ENCODE data around the gene TAF1A. TPM values are rescaled to one million over a fixed set of nuclear protein-coding genes. Genes with fewer than 3 reads are reported as not detected.

TAF1A gene
- total RNA-seq, 1 experiment from 2014 or later, result 12.9 TPM

DNA sequence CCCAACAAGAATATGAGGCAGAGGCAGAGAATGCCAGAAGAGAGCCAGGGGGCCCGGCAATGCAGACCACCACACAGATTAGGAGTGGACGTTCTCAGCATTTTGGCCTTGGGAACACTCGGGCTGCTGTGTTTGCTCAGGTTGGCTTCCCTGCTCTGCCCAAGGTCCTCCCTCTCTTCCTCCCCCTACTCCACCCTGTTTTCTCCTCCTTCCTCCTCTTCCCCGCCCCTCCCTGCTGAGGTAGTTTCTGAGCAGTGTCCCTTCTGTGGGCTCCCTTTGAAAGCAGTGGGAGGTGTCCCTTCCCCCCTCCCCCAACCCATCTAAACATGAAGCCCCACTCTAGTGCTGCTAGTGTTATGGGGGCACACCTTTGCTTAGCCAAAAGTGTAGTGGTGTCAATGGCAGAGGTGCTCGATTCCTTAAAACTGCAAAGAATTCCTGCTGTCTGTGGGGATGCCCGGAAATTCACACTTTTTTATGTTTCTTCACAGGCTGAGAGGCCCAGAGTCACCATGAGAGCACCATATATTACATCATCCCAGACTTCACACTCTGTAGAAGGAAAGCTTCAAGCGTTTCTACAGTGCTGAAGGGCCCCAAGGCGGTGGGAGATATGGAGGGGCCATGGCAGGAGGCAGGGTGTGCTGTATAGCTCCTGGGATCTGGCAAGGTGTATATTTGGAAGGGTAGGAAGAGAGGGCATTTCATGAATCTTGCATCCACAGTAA lies 41.6 kb downstream of the TAF1A start, which contains the start of gene HHIPL2:
TSS of gene HHIPL2 (minus strand) at position 161 of the 728 bp plus-strand sequence. CDS start at position 101, 60 bp downstream.
- H3K4me3 Mint-ChIP-seq, result no peak within 1 kb of the TSS
- 0 out of 2 replicates have a peak, but pooled peaks have one; percentile 35 for TF ChIP-seq ZNF263 (CRISPR knock-in tag; IDR thresholded peaks at IDR 0.05; ENCODE audit: low read depth)
- TF ChIP-seq GABPB1 (CRISPR knock-in tag; IDR thresholded peaks at IDR 0.05), result peak; percentile 59; the same call in 1 of the 2 replicates
- TF ChIP-seq, protein P1, sequence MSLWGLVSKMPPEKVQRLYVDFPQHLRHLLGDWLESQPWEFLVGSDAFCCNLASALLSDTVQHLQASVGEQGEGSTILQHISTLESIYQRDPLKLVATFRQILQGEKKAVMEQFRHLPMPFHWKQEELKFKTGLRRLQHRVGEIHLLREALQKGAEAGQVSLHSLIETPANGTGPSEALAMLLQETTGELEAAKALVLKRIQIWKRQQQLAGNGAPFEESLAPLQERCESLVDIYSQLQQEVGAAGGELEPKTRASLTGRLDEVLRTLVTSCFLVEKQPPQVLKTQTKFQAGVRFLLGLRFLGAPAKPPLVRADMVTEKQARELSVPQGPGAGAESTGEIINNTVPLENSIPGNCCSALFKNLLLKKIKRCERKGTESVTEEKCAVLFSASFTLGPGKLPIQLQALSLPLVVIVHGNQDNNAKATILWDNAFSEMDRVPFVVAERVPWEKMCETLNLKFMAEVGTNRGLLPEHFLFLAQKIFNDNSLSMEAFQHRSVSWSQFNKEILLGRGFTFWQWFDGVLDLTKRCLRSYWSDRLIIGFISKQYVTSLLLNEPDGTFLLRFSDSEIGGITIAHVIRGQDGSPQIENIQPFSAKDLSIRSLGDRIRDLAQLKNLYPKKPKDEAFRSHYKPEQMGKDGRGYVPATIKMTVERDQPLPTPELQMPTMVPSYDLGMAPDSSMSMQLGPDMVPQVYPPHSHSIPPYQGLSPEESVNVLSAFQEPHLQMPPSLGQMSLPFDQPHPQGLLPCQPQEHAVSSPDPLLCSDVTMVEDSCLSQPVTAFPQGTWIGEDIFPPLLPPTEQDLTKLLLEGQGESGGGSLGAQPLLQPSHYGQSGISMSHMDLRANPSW (CRISPR knock-in tag; conservative IDR thresholded peaks at IDR 0.05; ENCODE audit: low read depth), result no peak
- no peak for TF ChIP-seq NFE2L1 (CRISPR knock-in tag; IDR thresholded peaks at IDR 0.05)
- TF ChIP-seq HMGXB4 (CRISPR knock-in tag; IDR thresholded peaks at IDR 0.05), result no peak
- TF ChIP-seq OVOL2 (CRISPR knock-in tag; IDR thresholded peaks at IDR 0.05; ENCODE audit: borderline replicate concordance), result no peak
- no peak for TF ChIP-seq MYBL2 (CRISPR knock-in tag; IDR thresholded peaks at IDR 0.05)
- 0 out of 2 replicates have a peak, but pooled peaks cover 6% of the 10 kb centered on the region for H3K4me1 Mint-ChIP-seq
- H3K27ac Mint-ChIP-seq, result no peak within 1 kb of the TSS
- peak; percentile 42 for ATAC-seq
- H3K9me3 Mint-ChIP-seq, result no peaks in the 10 kb centered on the region
- no peaks in the 10 kb centered on the region for H3K36me3 Mint-ChIP-seq
- POLR2A ChIA-PET, result no interaction called here
- no peak for DNase-seq (ENCODE audit: low spot score)
- CTCF ChIA-PET, result interaction anchor here (2.7 kb wide), 1 partner anchor 83 kb away, joined by 12 read pairs; no protein-coding TSS in a partner anchor
- no peaks in the 10 kb centered on the region for H3K27me3 Mint-ChIP-seq (ENCODE audit: low read depth)

DNA sequence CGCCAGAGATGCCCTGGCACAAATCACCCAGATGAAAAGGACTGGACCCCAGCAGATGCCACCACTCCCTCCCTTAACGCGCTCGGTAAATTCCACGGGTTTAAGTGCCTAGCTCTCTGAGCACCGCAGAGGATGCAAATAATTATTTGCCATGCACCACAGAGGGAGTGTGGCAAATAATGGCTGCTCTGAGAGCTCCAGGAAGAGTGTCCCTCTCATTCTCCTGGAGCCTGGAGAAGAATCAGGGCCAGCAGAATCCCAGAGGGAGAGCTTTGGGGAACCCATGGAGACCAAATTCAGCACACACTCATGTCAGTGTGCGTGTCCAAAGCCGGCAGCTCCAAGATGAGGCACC lies 42.5 kb downstream of the TAF1A start:
- Mint-ChIP-seq H3K27me3 (ENCODE audit: low read depth) (no peaks in the 10 kb centered on the region), H3K36me3 (no peaks in the 10 kb centered on the region), H3K4me3 (no peak overlapping the region), H3K9me3 (no peaks in the 10 kb centered on the region), H3K27ac (no peak overlapping the region), H3K4me1 (0 out of 2 replicates have a peak, but pooled peaks cover 6% of the 10 kb centered on the region)
- ATAC-seq (no peak), DNase-seq (ENCODE audit: low spot score) (no peak)
- POLR2A ChIA-PET, result no interaction called here
- CTCF ChIA-PET, result interaction anchor here (2.7 kb wide), 1 partner anchor 82 kb away, joined by 12 read pairs; no protein-coding TSS in a partner anchor
- TF ChIP-seq, protein P2, sequence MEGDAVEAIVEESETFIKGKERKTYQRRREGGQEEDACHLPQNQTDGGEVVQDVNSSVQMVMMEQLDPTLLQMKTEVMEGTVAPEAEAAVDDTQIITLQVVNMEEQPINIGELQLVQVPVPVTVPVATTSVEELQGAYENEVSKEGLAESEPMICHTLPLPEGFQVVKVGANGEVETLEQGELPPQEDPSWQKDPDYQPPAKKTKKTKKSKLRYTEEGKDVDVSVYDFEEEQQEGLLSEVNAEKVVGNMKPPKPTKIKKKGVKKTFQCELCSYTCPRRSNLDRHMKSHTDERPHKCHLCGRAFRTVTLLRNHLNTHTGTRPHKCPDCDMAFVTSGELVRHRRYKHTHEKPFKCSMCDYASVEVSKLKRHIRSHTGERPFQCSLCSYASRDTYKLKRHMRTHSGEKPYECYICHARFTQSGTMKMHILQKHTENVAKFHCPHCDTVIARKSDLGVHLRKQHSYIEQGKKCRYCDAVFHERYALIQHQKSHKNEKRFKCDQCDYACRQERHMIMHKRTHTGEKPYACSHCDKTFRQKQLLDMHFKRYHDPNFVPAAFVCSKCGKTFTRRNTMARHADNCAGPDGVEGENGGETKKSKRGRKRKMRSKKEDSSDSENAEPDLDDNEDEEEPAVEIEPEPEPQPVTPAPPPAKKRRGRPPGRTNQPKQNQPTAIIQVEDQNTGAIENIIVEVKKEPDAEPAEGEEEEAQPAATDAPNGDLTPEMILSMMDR (IDR thresholded peaks at IDR 0.05), result no peak
- no peak for TF ChIP-seq ATF6 (CRISPR knock-in tag; IDR thresholded peaks at IDR 0.05)
- TF ChIP-seq, protein P3, sequence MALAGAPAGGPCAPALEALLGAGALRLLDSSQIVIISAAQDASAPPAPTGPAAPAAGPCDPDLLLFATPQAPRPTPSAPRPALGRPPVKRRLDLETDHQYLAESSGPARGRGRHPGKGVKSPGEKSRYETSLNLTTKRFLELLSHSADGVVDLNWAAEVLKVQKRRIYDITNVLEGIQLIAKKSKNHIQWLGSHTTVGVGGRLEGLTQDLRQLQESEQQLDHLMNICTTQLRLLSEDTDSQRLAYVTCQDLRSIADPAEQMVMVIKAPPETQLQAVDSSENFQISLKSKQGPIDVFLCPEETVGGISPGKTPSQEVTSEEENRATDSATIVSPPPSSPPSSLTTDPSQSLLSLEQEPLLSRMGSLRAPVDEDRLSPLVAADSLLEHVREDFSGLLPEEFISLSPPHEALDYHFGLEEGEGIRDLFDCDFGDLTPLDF (CRISPR knock-in tag; IDR thresholded peaks at IDR 0.05), result no peak
- TF ChIP-seq, protein P4, sequence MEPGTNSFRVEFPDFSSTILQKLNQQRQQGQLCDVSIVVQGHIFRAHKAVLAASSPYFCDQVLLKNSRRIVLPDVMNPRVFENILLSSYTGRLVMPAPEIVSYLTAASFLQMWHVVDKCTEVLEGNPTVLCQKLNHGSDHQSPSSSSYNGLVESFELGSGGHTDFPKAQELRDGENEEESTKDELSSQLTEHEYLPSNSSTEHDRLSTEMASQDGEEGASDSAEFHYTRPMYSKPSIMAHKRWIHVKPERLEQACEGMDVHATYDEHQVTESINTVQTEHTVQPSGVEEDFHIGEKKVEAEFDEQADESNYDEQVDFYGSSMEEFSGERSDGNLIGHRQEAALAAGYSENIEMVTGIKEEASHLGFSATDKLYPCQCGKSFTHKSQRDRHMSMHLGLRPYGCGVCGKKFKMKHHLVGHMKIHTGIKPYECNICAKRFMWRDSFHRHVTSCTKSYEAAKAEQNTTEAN (CRISPR knock-in tag; IDR thresholded peaks at IDR 0.05), result no peak
- TF ChIP-seq, protein P5, sequence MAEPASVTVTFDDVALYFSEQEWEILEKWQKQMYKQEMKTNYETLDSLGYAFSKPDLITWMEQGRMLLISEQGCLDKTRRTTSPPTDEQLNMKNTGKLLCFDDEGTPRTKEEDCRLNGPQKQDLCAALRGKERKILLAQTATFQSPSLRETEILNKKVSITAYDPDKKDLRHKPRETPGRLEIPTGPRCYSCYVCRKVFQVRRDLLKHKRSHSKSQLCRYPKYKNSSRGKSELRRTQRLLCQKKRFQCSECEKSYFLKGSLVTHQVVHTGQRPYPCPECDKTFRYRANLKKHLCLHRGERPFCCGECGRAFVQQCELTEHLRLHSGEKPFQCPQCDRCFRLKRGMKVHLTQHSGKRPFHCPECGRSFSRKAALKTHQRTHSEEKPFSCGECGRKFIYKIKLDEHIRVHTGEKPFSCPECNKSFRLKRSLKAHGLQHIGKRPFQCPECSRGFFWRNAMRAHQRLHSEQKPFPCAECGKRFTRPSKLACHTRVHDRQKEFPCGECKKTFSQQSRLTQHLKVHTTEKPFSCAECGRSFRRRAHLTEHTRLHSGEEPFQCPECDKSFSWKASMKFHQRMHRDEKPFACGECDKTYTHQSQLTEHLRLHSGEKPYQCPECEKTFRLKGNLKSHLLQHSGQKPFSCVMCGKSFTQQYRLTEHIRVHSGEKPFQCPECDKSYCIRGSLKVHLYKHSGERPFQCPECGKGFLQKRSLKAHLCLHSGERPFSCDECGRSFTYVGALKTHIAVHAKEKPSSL (CRISPR knock-in tag; conservative IDR thresholded peaks at IDR 0.05), result no peak
- TF ChIP-seq PRDM15 (CRISPR knock-in tag; IDR thresholded peaks at IDR 0.05), result no peak
- TF ChIP-seq ETV6 (CRISPR knock-in tag; IDR thresholded peaks at IDR 0.05), result no peak
- no peak for TF ChIP-seq MXD4 (CRISPR knock-in tag; IDR thresholded peaks at IDR 0.05; ENCODE audit: borderline replicate concordance)

All from WTC11 (cell line).